ENCODE measurements around the gene VAPB.
"Not testable (repeated sequence)": the region's sequence is repeated elsewhere in the genome, so short reads cannot be mapped to it uniquely, and the experiment has no call there.

The VAPB gene

DNA sequence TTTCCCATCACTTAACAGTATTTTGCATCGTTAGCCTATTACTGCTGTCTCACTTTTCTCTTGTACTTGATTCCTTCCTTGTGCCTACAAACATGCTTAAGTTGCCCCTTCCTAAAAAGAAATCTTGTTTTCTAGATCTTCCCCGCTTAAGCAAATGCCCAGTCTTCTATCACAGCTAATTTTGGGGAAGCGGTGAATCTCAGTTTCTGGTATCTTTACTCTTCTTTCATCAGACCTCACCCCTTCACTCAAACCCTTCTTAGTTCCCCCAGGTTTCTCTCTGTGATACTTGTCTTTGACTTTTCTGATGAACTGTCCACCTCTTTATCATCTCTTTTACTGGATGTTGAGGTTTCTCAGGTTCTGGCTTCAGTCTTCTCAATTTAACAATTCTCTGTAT is 14.2 kb downstream of the VAPB start:
- no peak overlapping the region for H3K4me3 ChIP-seq (replicated peaks in 1 of 2; ENCODE audit: low read depth in 2 of 2, low read length in 2 of 2)
- no peak for DNase-seq (ENCODE audit: low read depth in 2 of 2)
- TF ChIP-seq, protein P1, sequence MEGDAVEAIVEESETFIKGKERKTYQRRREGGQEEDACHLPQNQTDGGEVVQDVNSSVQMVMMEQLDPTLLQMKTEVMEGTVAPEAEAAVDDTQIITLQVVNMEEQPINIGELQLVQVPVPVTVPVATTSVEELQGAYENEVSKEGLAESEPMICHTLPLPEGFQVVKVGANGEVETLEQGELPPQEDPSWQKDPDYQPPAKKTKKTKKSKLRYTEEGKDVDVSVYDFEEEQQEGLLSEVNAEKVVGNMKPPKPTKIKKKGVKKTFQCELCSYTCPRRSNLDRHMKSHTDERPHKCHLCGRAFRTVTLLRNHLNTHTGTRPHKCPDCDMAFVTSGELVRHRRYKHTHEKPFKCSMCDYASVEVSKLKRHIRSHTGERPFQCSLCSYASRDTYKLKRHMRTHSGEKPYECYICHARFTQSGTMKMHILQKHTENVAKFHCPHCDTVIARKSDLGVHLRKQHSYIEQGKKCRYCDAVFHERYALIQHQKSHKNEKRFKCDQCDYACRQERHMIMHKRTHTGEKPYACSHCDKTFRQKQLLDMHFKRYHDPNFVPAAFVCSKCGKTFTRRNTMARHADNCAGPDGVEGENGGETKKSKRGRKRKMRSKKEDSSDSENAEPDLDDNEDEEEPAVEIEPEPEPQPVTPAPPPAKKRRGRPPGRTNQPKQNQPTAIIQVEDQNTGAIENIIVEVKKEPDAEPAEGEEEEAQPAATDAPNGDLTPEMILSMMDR (IDR thresholded peaks at IDR 0.05; ENCODE audit: low read depth, low read length): no peak

DNA sequence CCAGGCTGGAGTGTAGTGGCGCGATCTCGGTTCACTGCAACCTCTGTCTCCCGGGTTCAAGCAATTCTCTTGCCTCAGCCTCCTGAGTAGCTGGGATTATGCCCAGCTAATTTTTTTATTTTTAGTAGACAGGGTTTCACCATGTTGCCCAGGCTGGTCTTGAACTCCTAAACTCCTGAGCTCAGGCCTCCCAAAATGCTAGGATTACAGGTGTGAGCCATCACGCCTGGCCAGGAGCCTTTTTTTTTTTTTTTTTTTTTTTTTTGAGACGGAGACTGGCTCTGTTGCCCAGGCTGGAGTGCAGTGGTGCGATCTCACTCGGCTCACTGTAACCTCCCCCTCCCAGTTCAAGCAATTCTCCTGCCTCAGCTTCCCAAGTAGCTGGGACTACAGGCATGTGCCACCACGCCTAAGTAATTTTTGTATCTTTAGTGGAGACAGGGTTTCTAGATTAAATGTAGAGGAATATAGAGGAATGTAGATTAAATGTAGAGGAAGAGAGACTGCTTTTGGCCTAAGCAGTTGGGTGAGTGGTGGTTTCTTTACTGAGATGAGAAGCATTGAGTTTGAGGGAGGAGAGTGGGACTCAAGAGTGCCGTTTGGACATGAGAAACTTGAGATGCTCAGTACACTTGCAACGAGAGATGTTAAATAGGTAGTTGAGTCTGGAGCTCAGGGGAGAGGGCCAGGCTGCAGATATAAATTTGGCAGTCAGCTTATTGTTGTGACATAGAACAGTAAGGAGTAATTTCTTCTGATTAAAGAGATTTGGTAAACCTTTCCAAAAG is 16.7 kb downstream of the VAPB start:
- TF ChIP-seq, protein P1 (IDR thresholded peaks at IDR 0.05; ENCODE audit: low read depth, low read length): no peak
- H3K4me3 ChIP-seq (replicated peaks in 1 of 2; ENCODE audit: low read depth in 2 of 2, low read length in 2 of 2): no peak overlapping the region
- DNase-seq (ENCODE audit: low read depth in 2 of 2): peak in 1 of 2 donors; percentile 11

DNA sequence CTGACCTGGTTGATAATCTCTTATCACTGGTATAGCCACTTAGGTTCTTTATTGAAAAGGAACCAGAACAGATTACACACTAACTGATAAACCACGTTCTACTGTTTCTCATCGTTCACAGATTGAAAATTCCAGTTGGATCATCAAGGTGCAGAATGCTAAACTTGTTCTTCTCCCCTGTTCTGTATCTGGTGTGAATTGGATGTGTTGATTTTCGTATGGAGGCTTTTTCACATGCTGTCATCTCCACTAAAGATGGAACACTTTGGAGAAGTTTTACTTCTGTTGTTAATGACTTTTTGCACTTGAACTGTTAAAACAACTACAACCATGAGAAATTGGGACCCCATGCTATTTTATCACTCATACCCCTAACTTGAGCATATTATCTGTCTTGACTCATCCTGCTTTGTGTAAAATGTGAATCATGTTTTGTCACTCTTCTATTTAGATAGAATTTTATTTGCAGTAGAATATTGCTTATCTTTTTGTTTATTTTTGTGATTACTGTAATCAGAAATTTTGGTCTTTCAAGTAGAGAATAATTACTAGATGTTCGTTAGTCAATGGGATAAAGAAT is 17.5 kb downstream of the VAPB start:
- TF ChIP-seq, protein P1 (IDR thresholded peaks at IDR 0.05; ENCODE audit: low read depth, low read length): no peak
- DNase-seq (ENCODE audit: low read depth in 2 of 2): peak in 1 of 2 donors; percentile 34
- H3K4me3 ChIP-seq (replicated peaks in 1 of 2; ENCODE audit: low read depth in 2 of 2, low read length in 2 of 2): no peak overlapping the region

- H3K4me3 ChIP-seq (replicated peaks in 1 of 2; ENCODE audit: low read depth in 2 of 2, low read length in 2 of 2): no peak overlapping the region
- DNase-seq (ENCODE audit: low read depth in 2 of 2): peak; percentile 51 to 84
- TF ChIP-seq, protein P1 (IDR thresholded peaks at IDR 0.05; ENCODE audit: low read depth, low read length): no peak
Measured at GRCh38 chr20:58407201-58407873, 18.3 kb downstream of the VAPB start.

DNA sequence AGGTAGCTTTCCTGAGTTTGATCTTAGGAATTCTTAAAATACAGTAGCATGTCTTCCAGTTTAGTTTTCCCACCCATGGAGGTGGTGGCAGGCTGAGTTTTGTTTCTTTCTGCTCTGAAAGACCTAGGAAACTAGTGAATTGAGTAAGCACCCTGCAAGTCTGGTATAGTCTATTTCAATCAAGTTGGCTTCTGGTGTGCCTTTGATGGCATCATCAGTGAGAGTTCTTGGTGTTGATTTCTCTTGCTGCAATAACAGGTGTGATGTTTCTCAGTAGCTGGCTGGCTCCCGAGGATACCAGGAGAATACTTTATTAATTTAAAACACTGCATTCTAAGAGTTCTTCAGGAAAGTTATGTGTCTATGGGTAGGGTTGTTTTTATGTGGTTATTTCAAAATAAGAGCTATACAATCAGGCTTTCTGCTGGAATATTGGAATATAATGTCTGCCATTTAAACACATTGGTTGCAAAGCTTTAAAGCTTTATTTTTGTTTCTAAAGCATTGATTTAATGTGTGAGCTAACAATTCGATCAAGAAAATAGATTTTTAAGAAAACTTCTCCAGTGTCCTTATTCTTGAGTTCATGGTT is 19.0 kb downstream of the VAPB start:
- H3K4me3 ChIP-seq (replicated peaks in 1 of 2; ENCODE audit: low read depth in 2 of 2, low read length in 2 of 2): no peak overlapping the region
- TF ChIP-seq, protein P1 (IDR thresholded peaks at IDR 0.05; ENCODE audit: low read depth, low read length): no peak
- peak; percentile 19 to 30 for DNase-seq (ENCODE audit: low read depth in 2 of 2)

GRCh38 chr20:58408603-58409246 is 19.7 kb downstream of the VAPB start:
- H3K4me3 ChIP-seq (replicated peaks in 1 of 2; ENCODE audit: low read depth in 2 of 2, low read length in 2 of 2): no peak overlapping the region
- DNase-seq (ENCODE audit: low read depth in 2 of 2): peak in 1 of 2 donors; percentile 49
- TF ChIP-seq, protein P1 (IDR thresholded peaks at IDR 0.05; ENCODE audit: low read depth, low read length): no peak

DNA sequence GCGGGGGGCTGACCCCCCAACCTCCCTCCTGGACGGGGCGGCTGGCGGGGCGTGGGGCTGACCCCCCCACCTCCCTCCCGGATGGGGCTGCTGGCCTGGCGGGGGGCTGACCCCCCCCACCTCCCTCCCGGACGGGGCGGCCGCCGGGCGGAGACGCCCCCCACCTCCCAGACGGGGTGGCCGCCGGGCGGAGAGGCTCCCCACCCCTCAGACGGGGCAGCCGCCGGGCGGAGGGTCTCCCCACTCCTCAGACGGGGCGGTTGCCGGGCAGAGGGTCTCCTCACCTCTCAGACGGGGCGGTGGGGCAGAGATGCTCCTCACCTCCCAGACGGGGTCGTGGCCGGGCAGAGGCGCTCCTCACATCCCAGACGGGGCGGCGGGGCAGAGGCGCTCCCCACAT is 25.2 kb downstream of the VAPB start:
- not testable (repeated sequence) for DNase-seq (ENCODE audit: low read depth in 2 of 2); H3K4me3 ChIP-seq (replicated peaks in 1 of 2; ENCODE audit: low read depth in 2 of 2, low read length in 2 of 2)

GRCh38 chr20:58414786-58415185 is 25.8 kb downstream of the VAPB start:
- not testable (repeated sequence) for H3K4me3 ChIP-seq (replicated peaks in 1 of 2; ENCODE audit: low read depth in 2 of 2, low read length in 2 of 2); DNase-seq (ENCODE audit: low read depth in 2 of 2)

All from cardiac fibroblast (primary cell).